WTC11 (cell line): ENCODE data around the gene CLASP1.

ENCODE experiments used
- ATF2 ChIP-seq: sonication (generic); formaldehyde crosslinking; IDR thresholded peaks from 2 replicates; pipeline ENCODE4 v1.8.1; 2022; ENCODE audit warnings: low read depth, missing genetic modification reagents, borderline replicate concordance
- ATF3 ChIP-seq: sonication (generic); formaldehyde crosslinking; conservative IDR thresholded peaks from 2 replicates; pipeline ENCODE4 v1.8.1; 2022; ENCODE audit warnings: mild to moderate bottlenecking, missing genetic modification reagents
- KAT7 ChIP-seq: sonication (generic); formaldehyde crosslinking; IDR thresholded peaks from 2 replicates; pipeline ENCODE4 v1.8.1; 2023; ENCODE audit warnings: missing genetic modification reagents, mild to moderate bottlenecking, borderline replicate concordance
- NFE2L1 ChIP-seq: sonication (generic); formaldehyde crosslinking; IDR thresholded peaks from 2 replicates; pipeline ENCODE4 v1.8.1; 2023; ENCODE audit warnings: missing genetic modification reagents
- NFYB ChIP-seq: sonication (generic); formaldehyde crosslinking; conservative IDR thresholded peaks from 2 replicates; pipeline ENCODE4 v1.8.0; 2022; ENCODE audit warnings: low read depth, missing genetic modification reagents
- ZNF138 ChIP-seq: sonication (generic); formaldehyde crosslinking; conservative IDR thresholded peaks from 2 replicates; pipeline ENCODE4 v1.8.1; 2022; ENCODE audit warnings: mild to moderate bottlenecking, moderate library complexity, missing genetic modification reagents
- TF ChIP-seq, protein P1 (sequence below): sonication (generic); formaldehyde crosslinking; conservative IDR thresholded peaks from 2 replicates; pipeline ENCODE4 v1.8.1; 2023; ENCODE audit warnings: mild to moderate bottlenecking, low read depth, missing genetic modification reagents, moderate library complexity
- TF ChIP-seq, protein P2 (sequence below): fragments of 200-600 bp; IDR thresholded peaks from 2 replicates; pipeline ENCODE4 v1.8.0; 2022; ENCODE audit warnings: antibody characterized with exemption
- TF ChIP-seq, protein P3 (sequence below): sonication (generic); formaldehyde crosslinking; IDR thresholded peaks from 2 replicates; pipeline ENCODE4 v1.8.1; 2023; ENCODE audit warnings: mild to moderate bottlenecking, missing genetic modification reagents, moderate library complexity

DNA sequence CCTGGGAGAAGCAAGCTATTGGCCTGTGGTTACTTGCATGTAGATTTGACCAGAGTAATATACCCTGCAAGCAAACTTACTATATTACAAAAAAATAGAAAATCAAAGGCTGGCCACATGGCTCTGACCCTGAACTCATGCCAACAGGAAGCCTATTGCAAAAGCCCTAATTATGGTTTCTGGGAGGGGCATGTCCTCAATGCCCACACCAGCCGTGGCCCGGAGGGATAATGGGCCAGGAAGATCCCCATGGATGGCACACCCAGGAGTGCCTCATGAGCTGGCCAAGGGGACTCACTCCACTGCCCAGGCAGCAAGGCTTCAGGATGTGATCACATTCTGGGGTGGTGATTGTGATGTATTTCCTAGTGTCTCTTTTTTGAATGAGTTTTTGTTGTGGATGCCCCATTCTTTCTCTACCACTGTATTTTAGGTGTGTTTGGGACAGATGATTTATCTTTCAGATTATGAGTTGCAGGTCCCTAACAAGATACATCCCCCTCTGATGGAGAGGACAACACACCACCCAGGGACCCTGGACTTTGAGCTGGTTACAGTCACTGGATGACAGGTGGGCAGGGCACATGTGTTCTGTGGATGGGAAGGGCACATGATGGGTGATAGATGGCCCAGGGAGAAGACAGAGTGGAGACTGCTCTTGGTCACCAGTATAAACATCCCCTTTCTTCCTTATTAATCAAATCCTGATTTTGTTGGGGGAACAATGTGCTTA lies 345.6 kb downstream of the CLASP1 start:
- TF ChIP-seq NFE2L1 (CRISPR knock-in tag) (no peak), ATF2 (CRISPR knock-in tag) (no peak), ZNF138 (CRISPR knock-in tag) (no peak), KAT7 (no peak), ATF3 (CRISPR knock-in tag) (no peak), NFYB (no peak)
- TF ChIP-seq, protein P1, sequence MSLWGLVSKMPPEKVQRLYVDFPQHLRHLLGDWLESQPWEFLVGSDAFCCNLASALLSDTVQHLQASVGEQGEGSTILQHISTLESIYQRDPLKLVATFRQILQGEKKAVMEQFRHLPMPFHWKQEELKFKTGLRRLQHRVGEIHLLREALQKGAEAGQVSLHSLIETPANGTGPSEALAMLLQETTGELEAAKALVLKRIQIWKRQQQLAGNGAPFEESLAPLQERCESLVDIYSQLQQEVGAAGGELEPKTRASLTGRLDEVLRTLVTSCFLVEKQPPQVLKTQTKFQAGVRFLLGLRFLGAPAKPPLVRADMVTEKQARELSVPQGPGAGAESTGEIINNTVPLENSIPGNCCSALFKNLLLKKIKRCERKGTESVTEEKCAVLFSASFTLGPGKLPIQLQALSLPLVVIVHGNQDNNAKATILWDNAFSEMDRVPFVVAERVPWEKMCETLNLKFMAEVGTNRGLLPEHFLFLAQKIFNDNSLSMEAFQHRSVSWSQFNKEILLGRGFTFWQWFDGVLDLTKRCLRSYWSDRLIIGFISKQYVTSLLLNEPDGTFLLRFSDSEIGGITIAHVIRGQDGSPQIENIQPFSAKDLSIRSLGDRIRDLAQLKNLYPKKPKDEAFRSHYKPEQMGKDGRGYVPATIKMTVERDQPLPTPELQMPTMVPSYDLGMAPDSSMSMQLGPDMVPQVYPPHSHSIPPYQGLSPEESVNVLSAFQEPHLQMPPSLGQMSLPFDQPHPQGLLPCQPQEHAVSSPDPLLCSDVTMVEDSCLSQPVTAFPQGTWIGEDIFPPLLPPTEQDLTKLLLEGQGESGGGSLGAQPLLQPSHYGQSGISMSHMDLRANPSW (CRISPR knock-in tag): no peak
- TF ChIP-seq, protein P2, sequence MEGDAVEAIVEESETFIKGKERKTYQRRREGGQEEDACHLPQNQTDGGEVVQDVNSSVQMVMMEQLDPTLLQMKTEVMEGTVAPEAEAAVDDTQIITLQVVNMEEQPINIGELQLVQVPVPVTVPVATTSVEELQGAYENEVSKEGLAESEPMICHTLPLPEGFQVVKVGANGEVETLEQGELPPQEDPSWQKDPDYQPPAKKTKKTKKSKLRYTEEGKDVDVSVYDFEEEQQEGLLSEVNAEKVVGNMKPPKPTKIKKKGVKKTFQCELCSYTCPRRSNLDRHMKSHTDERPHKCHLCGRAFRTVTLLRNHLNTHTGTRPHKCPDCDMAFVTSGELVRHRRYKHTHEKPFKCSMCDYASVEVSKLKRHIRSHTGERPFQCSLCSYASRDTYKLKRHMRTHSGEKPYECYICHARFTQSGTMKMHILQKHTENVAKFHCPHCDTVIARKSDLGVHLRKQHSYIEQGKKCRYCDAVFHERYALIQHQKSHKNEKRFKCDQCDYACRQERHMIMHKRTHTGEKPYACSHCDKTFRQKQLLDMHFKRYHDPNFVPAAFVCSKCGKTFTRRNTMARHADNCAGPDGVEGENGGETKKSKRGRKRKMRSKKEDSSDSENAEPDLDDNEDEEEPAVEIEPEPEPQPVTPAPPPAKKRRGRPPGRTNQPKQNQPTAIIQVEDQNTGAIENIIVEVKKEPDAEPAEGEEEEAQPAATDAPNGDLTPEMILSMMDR: no peak
- TF ChIP-seq, protein P3, sequence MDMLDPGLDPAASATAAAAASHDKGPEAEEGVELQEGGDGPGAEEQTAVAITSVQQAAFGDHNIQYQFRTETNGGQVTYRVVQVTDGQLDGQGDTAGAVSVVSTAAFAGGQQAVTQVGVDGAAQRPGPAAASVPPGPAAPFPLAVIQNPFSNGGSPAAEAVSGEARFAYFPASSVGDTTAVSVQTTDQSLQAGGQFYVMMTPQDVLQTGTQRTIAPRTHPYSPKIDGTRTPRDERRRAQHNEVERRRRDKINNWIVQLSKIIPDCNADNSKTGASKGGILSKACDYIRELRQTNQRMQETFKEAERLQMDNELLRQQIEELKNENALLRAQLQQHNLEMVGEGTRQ (CRISPR knock-in tag): no peak
